Bone marrow (tissue), 2 donors: ENCODE data around the gene GNB3.

Source experiments
- DNase-seq, 2 donors: peaks; one replicate each; lab custom pipeline; 2025; lab: John Stamatoyannopoulos, UW

The GNB3 gene

GRCh38 chr12:6840761-6841515 is at the start of gene GNB3:
Gene GNB3 (plus strand): TSS chr12:6840925. CDS start chr12:6841288, 363 bp downstream.
- DNase-seq = no peak

GRCh38 chr12:6791931-6792520 is 48.7 kb upstream of the GNB3 start:
- no peak for DNase-seq

- DNase-seq = peak in 1 of 2 donors; percentile 82
Measured at GRCh38 chr12:6792522-6793201, 48.1 kb upstream of the GNB3 start.

- no peak for DNase-seq
Measured at GRCh38 chr12:6795088-6795487, 45.6 kb upstream of the GNB3 start.

GRCh38 chr12:6796576-6796975 is 44.1 kb upstream of the GNB3 start:
- DNase-seq = no peak

GRCh38 chr12:6799147-6799546 is 41.6 kb upstream of the GNB3 start:
- no peak for DNase-seq

- no peak for DNase-seq
Measured at GRCh38 chr12:6807170-6807569, 33.6 kb upstream of the GNB3 start.

- no peak for DNase-seq
Measured at GRCh38 chr12:6809056-6809455, 31.7 kb upstream of the GNB3 start.

- no peak for DNase-seq
Measured at GRCh38 chr12:6810758-6811157, 30.0 kb upstream of the GNB3 start.

- DNase-seq = no peak
Measured at GRCh38 chr12:6813363-6813762, 27.4 kb upstream of the GNB3 start.

- DNase-seq = no peak
Measured at GRCh38 chr12:6816598-6816997, 24.1 kb upstream of the GNB3 start.

- no peak for DNase-seq
Measured at GRCh38 chr12:6817098-6817497, 23.6 kb upstream of the GNB3 start.

- no peak for DNase-seq
Measured at GRCh38 chr12:6817662-6818157, 23.0 kb upstream of the GNB3 start.

- no peak for DNase-seq
Measured at GRCh38 chr12:6818222-6818621, 22.5 kb upstream of the GNB3 start.

GRCh38 chr12:6818645-6819044 is 22.1 kb upstream of the GNB3 start:
- DNase-seq = no peak

- DNase-seq = no peak
Measured at GRCh38 chr12:6819106-6820030, 21.4 kb upstream of the GNB3 start.

- DNase-seq = no peak
Measured at GRCh38 chr12:6820166-6820565, 20.6 kb upstream of the GNB3 start.

- DNase-seq = peak in 1 of 2 donors; percentile 53
Measured at GRCh38 chr12:6821591-6822425, 18.9 kb upstream of the GNB3 start, which contains the start of gene GPR162. Gene GPR162 (plus strand): TSS chr12:6821821. CDS start chr12:6823899, 2,078 bp downstream.

- DNase-seq = no peak
Measured at GRCh38 chr12:6822426-6823135, 18.1 kb upstream of the GNB3 start.
